ENCODE measurements around the gene CFAP92.

CFAP92 gene

GRCh38 chr3:128993461-128994172 is at the start of gene CFAP92:
CFAP92 (minus strand) TSS chr3:128994076; CDS start chr3:128993304, 772 bp downstream.
- DNase-seq (ENCODE audit: extremely low spot score) = peak; percentile 94
- ChIA-PET CTCF (interaction anchor here (1.2 to 3.2 kb wide), 2 partner anchors 11 to 23 kb away, joined by 3 to 17 read pairs; no protein-coding TSS in a partner anchor), POLR2A (interaction anchor here (0.9 kb wide), 1 partner anchor 323 kb away, joined by 3 read pairs; a partner anchor contains a TSS)
- TF ChIP-seq CTCF (IDR thresholded peaks at IDR 0.05; ENCODE audit: control extremely low read depth, extremely low read depth, low read depth, missing control alignments) = no peak

- CTCF ChIA-PET = interaction anchor here (1.0 to 4.4 kb wide), 6 partner anchors 11 to 234 kb away, joined by 3 to 28 read pairs (median 4); no protein-coding TSS in a partner anchor
- no peak for TF ChIP-seq CTCF (IDR thresholded peaks at IDR 0.05; ENCODE audit: control extremely low read depth, extremely low read depth, low read depth, missing control alignments)
- no peak for DNase-seq (ENCODE audit: extremely low spot score)
- POLR2A ChIA-PET = no interaction called here
Observed at GRCh38 chr3:129040579-129041300, 46.9 kb upstream of the CFAP92 start.

GRCh38 chr3:129040039-129040336 is 46.1 kb upstream of the CFAP92 start:
- no peak for DNase-seq (ENCODE audit: extremely low spot score)
- POLR2A ChIA-PET = no interaction called here
- TF ChIP-seq CTCF (IDR thresholded peaks at IDR 0.05; ENCODE audit: control extremely low read depth, extremely low read depth, low read depth, missing control alignments) = no peak
- CTCF ChIA-PET = interaction anchor here (1.6 to 4.4 kb wide), 4 partner anchors 12 to 206 kb away, joined by 4 to 28 read pairs (median 18); no protein-coding TSS in a partner anchor

GRCh38 chr3:129039271-129040038 is 45.6 kb upstream of the CFAP92 start:
- ChIA-PET POLR2A (no interaction called here), CTCF (interaction anchor here (1.6 to 3.9 kb wide), 3 partner anchors 13 to 206 kb away, joined by 4 to 27 read pairs (median 9); no protein-coding TSS in a partner anchor)
- no peak for TF ChIP-seq CTCF (IDR thresholded peaks at IDR 0.05; ENCODE audit: control extremely low read depth, extremely low read depth, low read depth, missing control alignments)
- no peak for DNase-seq (ENCODE audit: extremely low spot score)

GRCh38 chr3:129038121-129038855 is 44.4 kb upstream of the CFAP92 start:
- ChIA-PET CTCF (interaction anchor here (2.7 to 3.9 kb wide), 2 partner anchors 11 to 14 kb away, joined by 9 to 27 read pairs; no protein-coding TSS in a partner anchor), POLR2A (no interaction called here)
- no peak for DNase-seq (ENCODE audit: extremely low spot score)
- no peak for TF ChIP-seq CTCF (IDR thresholded peaks at IDR 0.05; ENCODE audit: control extremely low read depth, extremely low read depth, low read depth, missing control alignments)

All from GM10248 (cell line).